NCI-H82 treated with DMSO at 0.1 percent for 48 hours (cell line): Measurements from ENCODE around the gene NECTIN4.

Experiments used
- DNase-seq: peaks from one replicate; lab custom pipeline; 2025; ENCODE audit not compliant: unreplicated experiment; lab: John Stamatoyannopoulos, UW

NECTIN4 gene

DNA sequence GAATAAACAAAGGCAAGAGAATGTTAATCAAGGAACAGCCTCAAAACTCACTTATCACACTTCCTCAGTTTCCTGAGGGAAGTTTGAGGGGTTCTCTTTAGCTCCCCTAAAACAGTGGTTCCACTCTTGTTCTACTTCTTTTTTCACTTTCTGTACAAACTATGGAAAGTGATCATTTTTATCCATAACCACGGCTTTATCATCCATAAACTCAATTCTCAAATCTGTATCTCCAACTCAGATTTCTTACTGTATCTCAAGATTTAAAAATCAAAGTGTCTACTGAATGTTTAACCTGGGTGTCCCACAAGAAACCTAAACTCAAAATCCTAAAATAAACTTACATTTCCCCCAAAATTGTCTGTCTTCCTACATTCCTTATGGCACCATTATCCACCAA lies 24.6 kb upstream of the NECTIN4 start:
- no peak for DNase-seq

GRCh38 chr1:161111527-161111926 lies 22.2 kb upstream of the NECTIN4 start:
- no peak for DNase-seq

DNA sequence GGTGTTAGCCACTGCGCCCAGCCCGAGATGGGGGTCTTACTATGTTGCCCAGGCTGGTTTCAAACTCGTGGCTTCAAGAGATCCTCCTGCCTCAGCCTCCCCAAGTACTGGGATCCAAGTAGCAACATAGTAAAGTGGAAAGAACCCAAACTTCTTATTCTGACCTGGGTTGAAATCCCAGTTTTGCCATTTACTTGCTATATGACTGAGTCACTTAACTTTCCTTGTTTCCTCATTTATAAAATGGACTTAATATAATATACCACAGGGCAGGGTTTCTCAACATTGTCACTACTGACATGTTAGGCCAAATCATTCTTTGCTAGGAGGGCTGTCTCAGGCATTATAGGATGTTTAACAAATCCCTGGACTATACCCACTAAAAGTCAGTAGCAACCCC lies 21.8 kb upstream of the NECTIN4 start:
- no peak for DNase-seq

GRCh38 chr1:161106431-161106830 lies 17.1 kb upstream of the NECTIN4 start:
- no peak for DNase-seq

DNA sequence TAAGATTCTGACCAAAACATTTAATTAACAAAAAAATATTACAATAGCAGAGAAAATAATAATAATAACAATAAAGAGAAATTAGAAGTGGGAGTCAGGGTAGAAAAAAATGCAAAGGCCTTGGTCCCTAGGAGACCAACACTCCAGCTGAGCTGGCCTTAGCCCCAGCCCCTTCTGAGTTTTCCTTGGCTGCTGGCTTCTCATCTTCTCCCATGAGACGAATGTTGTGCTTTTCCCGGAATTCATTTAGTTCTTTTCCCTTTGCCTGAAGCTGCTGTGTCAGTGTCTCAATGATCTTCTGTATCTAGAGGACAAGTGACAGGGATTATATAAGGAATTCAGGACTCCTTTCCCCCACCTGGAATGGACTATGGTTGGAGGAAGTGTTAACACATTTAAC lies 11.2 kb upstream of the NECTIN4 start:
- DNase-seq = no peak

DNA sequence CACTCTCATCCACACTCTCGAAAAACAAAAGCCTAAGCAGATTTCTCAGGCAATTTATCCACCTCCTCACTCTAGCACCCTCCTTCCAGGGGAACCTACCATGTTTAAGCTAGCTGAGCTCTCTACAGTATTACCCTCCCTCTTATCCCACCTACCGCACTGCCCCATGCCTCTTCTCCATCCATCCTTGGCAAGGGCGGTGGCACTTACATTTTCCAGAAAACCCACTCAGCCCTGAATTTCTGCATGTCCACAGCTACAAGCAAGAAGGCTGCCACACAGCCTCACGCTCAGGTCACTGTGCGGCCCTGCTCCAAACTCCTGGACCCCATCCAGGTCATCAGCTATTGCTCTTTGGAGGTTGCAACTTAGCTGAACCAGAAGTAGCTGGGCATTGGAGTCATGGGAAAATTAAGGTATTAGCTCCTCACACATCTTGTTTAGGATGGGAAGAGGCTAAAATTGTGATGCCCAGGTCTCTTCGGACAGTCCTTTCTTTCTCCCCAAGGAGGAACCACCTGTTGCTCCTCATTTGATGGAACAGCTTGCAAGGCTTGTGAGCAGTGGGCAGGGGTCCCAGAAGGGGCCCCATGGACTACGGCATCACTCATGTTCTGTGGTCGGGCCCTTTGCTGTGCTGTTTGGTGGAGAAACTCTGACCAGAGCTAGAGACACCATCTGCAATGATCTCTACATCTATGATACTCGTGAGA lies 9.9 kb upstream of the NECTIN4 start:
- DNase-seq = no peak

- peak; percentile 73 for DNase-seq
Observed at GRCh38 chr1:161098210-161099068, 9.1 kb upstream of the NECTIN4 start, which contains the start of gene KLHDC9. TSS of gene KLHDC9 (plus strand) at chr1:161098361. CDS start at chr1:161098536, 175 bp downstream.

DNA sequence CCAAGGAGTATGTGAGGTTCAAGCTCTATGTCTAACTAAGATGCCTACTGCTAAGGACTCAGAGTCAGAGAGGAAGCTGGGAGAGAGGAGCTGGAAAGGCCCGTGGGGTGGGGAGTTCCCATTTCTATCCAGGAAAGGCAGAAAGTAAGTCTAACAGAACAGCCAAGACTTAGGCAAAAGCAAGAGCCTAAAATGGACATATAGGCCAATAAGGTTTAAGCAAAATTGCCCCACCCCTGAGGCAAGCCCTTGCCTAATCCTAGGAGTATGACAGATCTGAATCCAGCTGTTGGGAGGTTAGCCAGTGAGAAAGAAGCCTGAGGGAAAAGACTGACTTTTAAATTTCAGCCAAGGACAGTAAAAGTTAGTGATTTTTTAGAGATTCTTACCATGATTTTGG lies 7.2 kb upstream of the NECTIN4 start:
- no peak for DNase-seq

DNA sequence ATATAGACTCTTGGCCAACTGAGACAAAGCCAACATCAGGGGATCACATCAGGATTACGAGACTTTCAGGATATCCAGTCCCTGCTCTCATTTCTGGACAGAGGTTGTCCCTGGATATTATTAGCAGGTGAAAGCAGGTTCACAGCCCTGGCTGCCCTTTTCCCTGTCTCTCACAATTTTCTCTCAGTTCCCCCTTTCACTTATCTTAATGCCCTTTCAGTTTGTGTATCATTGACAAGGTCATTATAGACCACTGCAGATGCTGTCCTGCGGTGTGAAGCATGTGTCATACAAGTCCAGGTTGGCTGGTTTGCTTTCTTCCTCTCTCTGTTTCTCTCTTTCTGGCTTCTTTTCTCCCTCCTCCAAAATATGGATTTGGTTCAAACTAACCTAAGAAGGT lies 6.7 kb upstream of the NECTIN4 start:
- DNase-seq = no peak

DNA sequence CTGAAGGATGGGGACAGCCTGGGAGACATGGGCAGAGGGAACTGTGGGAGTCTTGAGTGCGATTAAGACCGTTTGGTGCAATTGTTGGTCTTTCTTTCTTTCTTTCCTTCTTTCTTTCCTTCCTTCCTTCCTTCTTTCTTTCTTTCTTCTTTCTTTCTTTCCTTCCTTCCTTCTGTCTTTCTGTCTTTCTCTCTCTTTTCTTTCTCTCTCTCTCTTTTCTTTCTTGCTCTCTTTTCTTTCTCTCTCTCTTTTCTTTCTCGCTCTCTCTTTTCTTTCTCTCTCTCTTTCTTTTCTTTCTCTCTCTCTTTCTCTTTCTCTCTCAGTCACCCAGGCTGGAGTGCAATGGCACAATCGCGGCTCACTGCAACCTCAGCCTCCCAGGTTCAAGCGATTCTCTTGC lies 5.9 kb upstream of the NECTIN4 start:
- no peak for DNase-seq

GRCh38 chr1:161094481-161094880 lies 5.1 kb upstream of the NECTIN4 start:
- DNase-seq = no peak

- no peak for DNase-seq
Observed at GRCh38 chr1:161092621-161093028, 3.3 kb upstream of the NECTIN4 start.

DNA sequence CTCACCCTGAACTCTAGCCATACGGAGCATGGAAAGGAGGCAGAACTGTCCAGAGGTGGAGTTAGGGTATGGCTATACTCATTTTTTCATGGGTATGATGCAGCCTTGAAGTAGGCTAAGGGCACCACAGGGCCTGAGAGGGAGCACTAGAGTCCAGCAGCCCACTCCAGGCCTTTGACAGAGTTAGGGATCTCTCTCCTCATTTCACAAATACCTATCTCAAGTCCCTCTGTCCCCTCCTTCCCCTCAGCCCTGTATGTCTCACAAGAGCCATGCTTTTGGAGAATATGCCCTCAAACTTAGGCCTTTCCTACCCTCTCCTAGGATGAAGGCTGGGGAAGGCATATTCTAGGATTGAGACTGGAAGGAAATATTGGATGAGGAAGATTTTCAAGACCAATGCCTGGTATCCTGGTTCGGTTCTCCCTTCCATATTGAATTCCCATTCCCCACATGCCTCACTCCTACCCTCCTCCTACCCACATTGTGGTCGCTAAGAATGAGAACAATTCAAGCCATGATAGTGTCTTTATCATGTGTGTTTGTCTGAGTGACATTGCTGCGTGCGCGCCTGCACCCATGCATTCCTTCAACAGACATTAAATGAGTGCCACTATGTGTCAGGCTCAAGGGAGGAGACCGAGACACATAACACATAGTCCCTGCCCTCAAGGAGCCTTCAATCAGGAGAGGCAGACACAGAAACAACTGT lies 2.6 kb upstream of the NECTIN4 start:
- no peak for DNase-seq

GRCh38 chr1:161091093-161091492 lies 1.7 kb upstream of the NECTIN4 start:
- DNase-seq = no peak

DNA sequence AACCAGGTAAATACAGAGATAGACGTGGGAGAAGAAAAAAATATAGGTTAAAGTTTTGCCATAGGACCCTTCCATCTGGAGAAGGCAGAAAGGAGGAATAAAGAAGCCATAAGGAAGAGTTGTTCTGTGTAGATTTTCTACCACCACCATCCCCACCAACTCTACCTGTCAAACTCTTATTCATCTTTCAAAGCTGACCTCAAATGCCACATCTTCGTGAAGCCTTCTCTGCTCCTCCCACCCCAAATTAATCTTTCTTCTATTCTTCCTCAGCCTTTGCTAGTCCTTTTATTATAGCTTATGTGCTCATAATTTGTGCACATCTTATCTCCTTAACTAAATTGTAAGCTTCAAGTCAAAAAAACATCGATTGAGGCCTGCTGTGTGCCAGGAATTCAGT lies 1.3 kb upstream of the NECTIN4 start:
- DNase-seq = no peak

DNA sequence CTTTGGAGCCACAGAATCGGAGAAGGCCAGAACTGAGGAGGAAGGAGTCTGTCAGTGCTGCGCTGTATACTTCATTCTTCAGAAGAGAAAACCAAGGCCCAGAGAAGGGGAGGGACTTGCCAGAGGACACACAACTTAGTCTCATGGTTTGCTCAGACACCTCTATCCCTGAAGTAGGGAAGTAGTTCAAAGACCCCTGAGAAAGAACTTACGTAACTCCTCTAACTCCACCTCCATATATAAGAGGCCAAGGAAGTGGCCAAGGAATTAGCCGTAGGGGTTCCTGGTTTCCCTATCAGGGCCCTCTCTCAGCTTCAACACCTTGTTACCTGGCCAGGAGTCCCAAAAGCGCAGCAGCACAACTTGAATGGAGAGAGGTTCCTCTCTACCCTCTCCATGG lies 580 bp upstream of the NECTIN4 start:
- DNase-seq = no peak

- no peak for DNase-seq
Observed at GRCh38 chr1:161088587-161089110, 709 bp downstream of the NECTIN4 start.

- no peak for DNase-seq
Observed at GRCh38 chr1:161086457-161086856, 2.9 kb downstream of the NECTIN4 start.

- DNase-seq = no peak
Observed at GRCh38 chr1:161085165-161085564, 4.2 kb downstream of the NECTIN4 start.

GRCh38 chr1:161084597-161084988 lies 4.8 kb downstream of the NECTIN4 start:
- no peak for DNase-seq

GRCh38 chr1:161083748-161084596 lies 5.4 kb downstream of the NECTIN4 start:
- no peak for DNase-seq
